GM23338 (cell line): ENCODE results near the gene USH2A. TPM values are rescaled to one million over a fixed set of nuclear protein-coding genes. Genes with fewer than 3 reads are reported as not detected.

Experiments used
- ATAC-seq: fragments of 200-7000 bp; cut with Tn5 transposase; 3 replicates; pipeline ENCODE4 v1.9.1; 2020
- DNase-seq: peaks from one replicate; pipeline ENCODE4 v3.0.0-alpha.2; 2015; ENCODE audit warnings: low spot score
- H2AFZ ChIP-seq: fragments of 200-600 bp; sonication (generic); 2 replicates; pipeline ENCODE4 v1.8.0; 2016; ENCODE audit warnings: antibody characterized with exemption, mild to moderate bottlenecking, moderate library complexity
- H3F3A ChIP-seq: fragments of 200-600 bp; sonication (generic); replicated peaks from 2 replicates; pipeline ENCODE4 v1.8.0; 2017; ENCODE audit warnings: antibody characterized with exemption, mixed run types, low read depth
- H3K27ac ChIP-seq: fragments of 200-600 bp; sonication (generic); 2 replicates; pipeline ENCODE4 v1.6.1; 2016; ENCODE audit warnings: low read depth
- H3K27me3 ChIP-seq: fragments of 200-600 bp; sonication (generic); 2 replicates; pipeline ENCODE4 v1.8.0; 2016; ENCODE audit warnings: mild to moderate bottlenecking, mixed run types, moderate library complexity; ENCODE audit not compliant: insufficient read depth
- H3K36me3 ChIP-seq: fragments of 200-600 bp; sonication (generic); 2 replicates; pipeline ENCODE4 v1.8.0; 2016; ENCODE audit warnings: mild to moderate bottlenecking; ENCODE audit not compliant: insufficient read depth
- H3K4me1 ChIP-seq: fragments of 200-600 bp; sonication (generic); 2 replicates; pipeline ENCODE4 v1.8.0; 2016; ENCODE audit warnings: mild to moderate bottlenecking, moderate library complexity; ENCODE audit not compliant: insufficient read depth
- H3K4me2 ChIP-seq: fragments of 200-600 bp; sonication (generic); 2 replicates; pipeline ENCODE4 v1.7.1; 2017; ENCODE audit warnings: mixed run types
- H3K4me3 ChIP-seq: fragments of 200-600 bp; sonication (generic); 2 replicates; pipeline ENCODE4 v1.6.1; 2016; ENCODE audit warnings: mixed run types
- H3K79me2 ChIP-seq: fragments of 200-600 bp; sonication (generic); replicated peaks from 2 replicates; pipeline ENCODE4 v1.8.0; 2017; ENCODE audit warnings: mild to moderate bottlenecking; ENCODE audit not compliant: insufficient read depth
- H3K9me2 ChIP-seq: fragments of 200-600 bp; sonication (generic); 2 replicates; pipeline ENCODE4 v1.8.0; 2017; ENCODE audit not compliant: insufficient read depth
- H4K20me1 ChIP-seq: fragments of 200-600 bp; sonication (generic); replicated peaks from 2 replicates; pipeline ENCODE4 v1.8.0; 2017; ENCODE audit warnings: mild to moderate bottlenecking; ENCODE audit not compliant: insufficient read depth
- H3K27ac Mint-ChIP-seq: 2 replicates; pipeline ENCODE4 v1.8.0; 2020; ENCODE audit warnings: inconsistent platforms, mild to moderate bottlenecking, moderate library complexity, mixed read lengths
- H3K27me3 Mint-ChIP-seq: 3 replicates; pipeline ENCODE4 v1.8.0; 2022; ENCODE audit warnings: low read depth, mild to moderate bottlenecking, moderate library complexity, mixed read lengths, inconsistent platforms; ENCODE audit not compliant: insufficient read depth, poor library complexity
- H3K36me3 Mint-ChIP-seq: 3 replicates; pipeline ENCODE4 v1.8.0; 2021; ENCODE audit warnings: low read depth, mild to moderate bottlenecking, inconsistent platforms, moderate library complexity, mixed read lengths
- H3K4me1 Mint-ChIP-seq: 3 replicates; pipeline ENCODE4 v1.8.0; 2020; ENCODE audit warnings: mild to moderate bottlenecking, inconsistent platforms, mixed read lengths
- H3K4me3 Mint-ChIP-seq: 3 replicates; pipeline ENCODE4 v1.8.0; 2021; ENCODE audit warnings: moderate library complexity, mild to moderate bottlenecking, inconsistent platforms, mixed read lengths
- H3K9me3 Mint-ChIP-seq: 3 replicates; pipeline ENCODE4 v1.8.0; 2020; ENCODE audit warnings: moderate library complexity, mild to moderate bottlenecking, inconsistent platforms, mixed read lengths
- CTCF ChIP-seq, 2 experiments: fragments of 200-600 bp in 1 of 2; sonication (generic) in 1 of 2; conservative IDR thresholded peaks; 2 replicates each; pipeline versions ENCODE4 v1.5.1 to v1.6.1; 2016 to 2017; ENCODE audit warnings: antibody characterized with exemption in 2 of 2, low read depth in 2 of 2, mild to moderate bottlenecking in 2 of 2, moderate library complexity in 1 of 2
- ETS1 ChIP-seq: IDR thresholded peaks from 2 replicates; pipeline ENCODE4 v1.6.1; 2016; ENCODE audit warnings: antibody characterized with exemption
- EZH2 ChIP-seq: fragments of 200-600 bp; sonication (generic); IDR thresholded peaks from one replicate; pipeline ENCODE4 v1.8.0; 2017; ENCODE audit warnings: antibody characterized with exemption, mild to moderate bottlenecking, low read depth; ENCODE audit not compliant: unreplicated experiment
- EZH2phosphoT487 ChIP-seq: fragments of 200-600 bp; sonication (generic); IDR thresholded peaks from one replicate; pipeline ENCODE4 v1.8.1; 2018; ENCODE audit warnings: antibody characterized with exemption; ENCODE audit not compliant: unreplicated experiment
- JUNB ChIP-seq: IDR thresholded peaks from one replicate; pipeline ENCODE4 v1.6.1; 2016; ENCODE audit warnings: antibody characterized with exemption; ENCODE audit not compliant: unreplicated experiment
- NANOG ChIP-seq: IDR thresholded peaks from 2 replicates; pipeline ENCODE4 v1.6.1; 2016; ENCODE audit warnings: antibody characterized with exemption, borderline replicate concordance
- POLR2AphosphoS5 ChIP-seq: IDR thresholded peaks from 2 replicates; pipeline ENCODE4 v1.6.1; 2016; ENCODE audit warnings: antibody characterized with exemption, low read depth
- REST ChIP-seq: IDR thresholded peaks from one replicate; pipeline ENCODE4 v1.6.1; 2018; ENCODE audit warnings: antibody characterized with exemption; ENCODE audit not compliant: unreplicated experiment
- STAT1 ChIP-seq: IDR thresholded peaks from one replicate; pipeline ENCODE4 v1.6.1; 2016; ENCODE audit warnings: antibody characterized with exemption; ENCODE audit not compliant: unreplicated experiment
- ZNF114 ChIP-seq: fragments of 250-450 bp; sonication (Bioruptor Pico); IDR thresholded peaks from 2 replicates; pipeline ENCODE4 v1.5.0; 2020; ENCODE audit warnings: mild to moderate bottlenecking, moderate library complexity
- ZNF331 ChIP-seq: fragments of 250-450 bp; sonication (Bioruptor Pico); IDR thresholded peaks from 2 replicates; pipeline ENCODE4 v1.5.0; 2020; ENCODE audit warnings: low read depth, mild to moderate bottlenecking, moderate library complexity
- ZNF462 ChIP-seq: fragments of 250-450 bp; sonication (Bioruptor Pico); IDR thresholded peaks from 2 replicates; pipeline ENCODE4 v1.5.0; 2020; ENCODE audit warnings: mild to moderate bottlenecking, moderate library complexity
- polyA plus RNA-seq: library from polyadenylated mRNA; unstranded; fragments of >200 nt; fragmentation: Nextera tagmentation; extraction: Ambion mirVana; gene quantifications from 2 replicates; pipeline ENCODE4 v1.2.1, GENCODE V29; 2016
- total RNA-seq: library from RNA; depleted of rRNA; stranded (reverse); fragments of >200 nt; shearing (Covaris generic); gene quantifications from 2 replicates; pipeline ENCODE4 v1.2.3, GENCODE V29; 2014

USH2A gene
- total and polyA plus RNA-seq, 2 experiments from 2014 or later, result 0.03 TPM

- TF ChIP-seq JUNB (no peak), ZNF331 (no peak), ETS1 (no peak), CTCF (conservative IDR thresholded peaks at IDR 0.05; ENCODE audit: low read depth in 2 of 2) (no peak), NANOG (no peak), EZH2 (no peak)
Observed at GRCh38 chr1:216430744-216431143, 7.5 kb upstream of the USH2A start (continued).

GRCh38 chr1:216425577-216425976, 2.3 kb upstream of the USH2A start:
- DNase-seq (no peak), ATAC-seq (no peak)
- H3K4me1 Mint-ChIP-seq, result peaks cover 4% of the 10 kb centered on the region; the same call in 1 of the 3 replicates
- H3K4me2 ChIP-seq, result no peak overlapping the region
- H3F3A ChIP-seq, result no peaks in the 10 kb centered on the region
- no peaks in the 10 kb centered on the region for H3K36me3 Mint-ChIP-seq
- H3K4me3 Mint-ChIP-seq, result no peak overlapping the region
- H3K9me2 ChIP-seq, result no peaks in the 10 kb centered on the region
- H4K20me1 ChIP-seq, result no peaks in the 10 kb centered on the region
- no peaks in the 10 kb centered on the region for H3K36me3 ChIP-seq
- H3K27me3 Mint-ChIP-seq, result peaks cover 3% of the 10 kb centered on the region
- H2AFZ ChIP-seq, result no peak overlapping the region
- H3K9me3 Mint-ChIP-seq, result no peaks in the 10 kb centered on the region
- H3K27ac Mint-ChIP-seq, result no peak overlapping the region
- no peak overlapping the region for H3K27ac ChIP-seq
- H3K79me2 ChIP-seq, result no peaks in the 10 kb centered on the region
- no peaks in the 10 kb centered on the region for H3K27me3 ChIP-seq
- H3K4me3 ChIP-seq, result no peak overlapping the region
- H3K4me1 ChIP-seq, result no peaks in the 10 kb centered on the region
- no peak for TF ChIP-seq STAT1
- TF ChIP-seq EZH2, result no peak
- TF ChIP-seq POLR2AphosphoS5, result no peak
- no peak for TF ChIP-seq ZNF462 (CRISPR knock-in tag)
- TF ChIP-seq REST, result no peak
- TF ChIP-seq ZNF114, result no peak
- no peak for TF ChIP-seq JUNB
- no peak for TF ChIP-seq ZNF331
- TF ChIP-seq ETS1, result no peak
- TF ChIP-seq EZH2phosphoT487, result no peak
